ENCODE data around the gene TBC1D16. TPM values are rescaled to one million over a fixed set of nuclear protein-coding genes. Genes with fewer than 3 reads are reported as not detected.

TBC1D16 gene
- total RNA-seq, 1 experiment from 2014 or later = 35.9 TPM

DNA sequence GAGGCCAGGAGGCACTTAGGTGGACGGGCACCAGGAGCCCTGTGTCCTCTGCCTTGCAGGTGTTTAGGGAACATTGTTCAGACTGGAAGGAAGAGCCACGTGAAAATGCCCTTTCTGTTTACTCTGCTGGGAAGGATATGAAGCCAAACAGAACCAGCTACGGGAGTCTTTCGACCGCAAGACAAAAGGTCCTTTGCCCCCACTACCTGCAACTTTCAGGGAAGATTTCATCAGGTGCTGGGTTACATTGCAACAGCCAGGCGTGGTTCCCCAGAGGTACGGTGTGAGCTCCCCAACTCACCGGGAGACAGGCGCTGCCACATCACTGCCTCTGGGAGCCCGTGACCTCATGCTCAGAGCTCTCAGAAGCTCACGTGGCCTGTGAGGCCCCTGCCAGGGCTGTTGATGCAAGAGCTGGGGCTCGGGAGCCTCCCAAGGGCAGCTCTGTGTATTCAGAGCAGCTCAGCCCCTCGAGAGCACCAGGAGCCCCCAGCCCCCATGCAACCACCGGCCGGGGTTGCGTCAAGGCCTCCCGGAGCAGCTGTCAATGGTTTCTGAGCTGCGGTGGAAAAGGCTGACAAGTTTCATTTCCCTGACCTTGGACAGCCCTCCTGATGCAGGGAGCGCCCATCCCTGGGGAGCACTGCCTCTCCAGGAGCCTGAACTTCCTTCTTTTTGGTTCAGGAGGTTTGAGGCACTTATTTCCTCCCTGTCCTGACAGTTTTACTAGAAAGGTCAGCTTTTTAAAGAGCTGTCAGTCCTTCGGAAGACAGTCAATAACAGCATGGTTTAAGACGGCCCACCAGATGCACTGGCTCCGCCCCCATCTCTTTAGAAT, 42.1 kb downstream of the TBC1D16 start:
- Mint-ChIP-seq H3K4me1 (ENCODE audit: low read depth, unreplicated experiment) (peaks cover 50% of the 10 kb centered on the region), H3K9me3 (ENCODE audit: low read depth, unreplicated experiment) (no peaks in the 10 kb centered on the region), H3K36me3 (ENCODE audit: insufficient read depth, unreplicated experiment) (peaks cover 29% of the 10 kb centered on the region), H3K4me3 (ENCODE audit: low read depth, unreplicated experiment) (peak overlapping the region; percentile 65), H3K27ac (ENCODE audit: unreplicated experiment) (peak overlapping the region; percentile 92), H3K27me3 (ENCODE audit: unreplicated experiment) (no peaks in the 10 kb centered on the region)
- CTCF ChIA-PET = interaction anchor here (0.6 to 1.8 kb wide), 9 partner anchors 12 to 252 kb away, joined by 3 to 10 read pairs (median 4); partner anchors contain the start of gene CBX4
- BruUV-seq (replicated peaks) = TSS peak; percentile 84
- intact Hi-C loops (cut with micrococcal nuclease; ENCODE audit: unreplicated experiment) = loop anchor here (5.0 kb wide), 3 partner anchors 76 to 201 kb away; no protein-coding TSS in a partner anchor
- TF ChIP-seq, protein P1, sequence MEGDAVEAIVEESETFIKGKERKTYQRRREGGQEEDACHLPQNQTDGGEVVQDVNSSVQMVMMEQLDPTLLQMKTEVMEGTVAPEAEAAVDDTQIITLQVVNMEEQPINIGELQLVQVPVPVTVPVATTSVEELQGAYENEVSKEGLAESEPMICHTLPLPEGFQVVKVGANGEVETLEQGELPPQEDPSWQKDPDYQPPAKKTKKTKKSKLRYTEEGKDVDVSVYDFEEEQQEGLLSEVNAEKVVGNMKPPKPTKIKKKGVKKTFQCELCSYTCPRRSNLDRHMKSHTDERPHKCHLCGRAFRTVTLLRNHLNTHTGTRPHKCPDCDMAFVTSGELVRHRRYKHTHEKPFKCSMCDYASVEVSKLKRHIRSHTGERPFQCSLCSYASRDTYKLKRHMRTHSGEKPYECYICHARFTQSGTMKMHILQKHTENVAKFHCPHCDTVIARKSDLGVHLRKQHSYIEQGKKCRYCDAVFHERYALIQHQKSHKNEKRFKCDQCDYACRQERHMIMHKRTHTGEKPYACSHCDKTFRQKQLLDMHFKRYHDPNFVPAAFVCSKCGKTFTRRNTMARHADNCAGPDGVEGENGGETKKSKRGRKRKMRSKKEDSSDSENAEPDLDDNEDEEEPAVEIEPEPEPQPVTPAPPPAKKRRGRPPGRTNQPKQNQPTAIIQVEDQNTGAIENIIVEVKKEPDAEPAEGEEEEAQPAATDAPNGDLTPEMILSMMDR (IDR thresholded peaks at IDR 0.05; ENCODE audit: unreplicated experiment) = no peak
- peak; percentile 87 for DNase-seq

DNA sequence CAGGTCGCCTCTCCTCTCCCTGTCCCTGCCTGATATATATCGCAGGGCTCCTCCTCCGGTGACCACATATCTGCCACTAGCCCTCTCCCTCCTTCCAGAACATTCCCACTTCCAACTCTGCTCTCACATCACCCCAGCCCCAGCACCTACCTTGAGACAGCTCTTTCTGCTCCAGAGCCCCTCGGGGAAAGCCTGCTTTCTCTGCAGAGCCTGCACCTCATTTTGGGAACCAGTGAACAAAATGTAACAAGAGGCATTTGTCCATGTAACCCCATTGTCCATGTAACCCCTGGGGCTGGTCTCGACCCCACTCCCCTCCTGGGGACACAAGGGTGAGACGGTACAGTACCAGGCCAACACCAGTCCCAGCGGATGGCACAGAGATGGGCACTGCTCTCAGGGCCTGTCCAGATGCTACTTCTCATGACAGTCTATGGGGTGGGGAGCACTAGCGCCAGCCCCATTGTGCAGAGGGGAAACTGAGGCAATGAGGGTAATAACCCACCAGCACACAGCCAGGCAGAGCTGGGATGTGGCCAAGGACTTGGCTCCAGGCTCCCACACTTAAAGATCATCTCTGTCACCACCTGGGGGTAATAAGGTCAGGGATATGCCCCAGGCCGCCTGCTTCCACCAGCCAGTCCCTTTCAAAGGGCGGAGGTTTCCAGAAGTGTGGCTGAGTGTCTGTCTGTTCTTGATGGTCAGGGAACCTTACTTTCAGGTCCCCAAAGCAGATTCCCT, 42.9 kb downstream of the TBC1D16 start:
- H3K27me3 Mint-ChIP-seq (ENCODE audit: unreplicated experiment) = no peaks in the 10 kb centered on the region
- peak overlapping the region; percentile 65 for H3K4me3 Mint-ChIP-seq (ENCODE audit: low read depth, unreplicated experiment)
- DNase-seq = no peak
- no peaks in the 10 kb centered on the region for H3K9me3 Mint-ChIP-seq (ENCODE audit: low read depth, unreplicated experiment)
- peaks cover 57% of the 10 kb centered on the region for H3K4me1 Mint-ChIP-seq (ENCODE audit: low read depth, unreplicated experiment)
- peaks cover 34% of the 10 kb centered on the region for H3K36me3 Mint-ChIP-seq (ENCODE audit: insufficient read depth, unreplicated experiment)
- BruUV-seq (replicated peaks) = TSS peak; percentile 82
- TF ChIP-seq, protein P1 (IDR thresholded peaks at IDR 0.05; ENCODE audit: unreplicated experiment) = no peak
- CTCF ChIA-PET = interaction anchor here (0.8 to 1.8 kb wide), 12 partner anchors 12 to 185 kb away, joined by 3 to 10 read pairs (median 4); partner anchors contain the start of gene CBX4
- peak overlapping the region; percentile 92 for H3K27ac Mint-ChIP-seq (ENCODE audit: unreplicated experiment)
- intact Hi-C loops (cut with micrococcal nuclease; ENCODE audit: unreplicated experiment) = loop anchor here (5.0 kb wide), 3 partner anchors 76 to 201 kb away; no protein-coding TSS in a partner anchor

DNA sequence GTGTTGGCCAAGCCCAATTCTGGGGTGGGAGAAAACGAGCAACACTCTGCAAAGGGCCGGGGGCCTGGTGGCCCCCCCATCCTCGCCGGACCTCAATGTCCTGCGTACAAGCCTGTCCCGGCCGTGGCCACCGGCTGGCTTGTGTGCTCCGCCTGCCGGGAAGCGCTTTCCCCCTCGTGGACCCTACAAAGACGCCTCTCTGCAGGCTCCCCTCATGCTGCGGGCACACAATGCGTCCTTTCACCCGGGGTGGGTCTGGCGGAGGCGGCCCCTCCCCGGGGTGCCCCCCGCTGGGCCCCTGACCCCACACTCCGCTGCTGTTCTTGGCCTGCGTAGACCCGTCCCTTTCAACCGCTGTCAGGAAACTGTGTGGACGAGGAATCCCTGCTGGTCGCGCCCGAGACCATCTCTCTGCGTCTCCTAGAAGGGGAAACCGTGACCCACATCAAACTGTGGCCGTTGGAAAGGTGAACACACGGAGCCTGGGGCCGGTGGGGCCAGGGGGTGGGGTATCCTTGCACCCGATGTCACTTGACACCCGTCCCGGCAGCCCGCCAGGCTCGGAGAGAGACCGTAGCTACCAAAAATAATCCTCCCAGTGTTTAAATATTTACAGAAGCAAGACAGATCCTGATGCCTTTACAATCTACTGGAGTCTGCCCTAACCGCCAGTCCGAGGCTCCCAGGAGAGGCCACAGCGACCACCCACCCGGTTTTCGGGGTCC, 43.6 kb downstream of the TBC1D16 start:
- H3K27ac Mint-ChIP-seq (ENCODE audit: unreplicated experiment) = peak overlapping the region; percentile 92
- peaks cover 40% of the 10 kb centered on the region for H3K36me3 Mint-ChIP-seq (ENCODE audit: insufficient read depth, unreplicated experiment)
- peaks cover 62% of the 10 kb centered on the region for H3K4me1 Mint-ChIP-seq (ENCODE audit: low read depth, unreplicated experiment)
- intact Hi-C loops (cut with micrococcal nuclease; ENCODE audit: unreplicated experiment) = loop anchor here (5.0 kb wide), 3 partner anchors 75 to 200 kb away; no protein-coding TSS in a partner anchor
- no peaks in the 10 kb centered on the region for H3K27me3 Mint-ChIP-seq (ENCODE audit: unreplicated experiment)
- peak; percentile 68 for DNase-seq
- TF ChIP-seq, protein P1 (IDR thresholded peaks at IDR 0.05; ENCODE audit: unreplicated experiment) = no peak
- no TSS peak for BruUV-seq (replicated peaks)
- CTCF ChIA-PET = interaction anchor here (0.6 to 1.6 kb wide), 8 partner anchors 16 to 184 kb away, joined by 3 to 9 read pairs (median 4); no protein-coding TSS in a partner anchor
- H3K4me3 Mint-ChIP-seq (ENCODE audit: low read depth, unreplicated experiment) = peak overlapping the region; percentile 65
- H3K9me3 Mint-ChIP-seq (ENCODE audit: low read depth, unreplicated experiment) = no peaks in the 10 kb centered on the region
